ENCODE results near the gene LAMC1. TPM values are rescaled to one million over a fixed set of nuclear protein-coding genes. Genes with fewer than 3 reads are reported as not detected.
A peak's percentile ranks its signal among the peaks of the same experiment; 100 is the strongest.

LAMC1 gene
- total RNA-seq, 4 donors from 2014 or later: 130 to 315 (median 214) TPM

- no peak for DNase-seq
- H3K36me3 ChIP-seq: no peaks in the 10 kb centered on the region
- no peaks in the 10 kb centered on the region for H3K27me3 ChIP-seq
- no peaks in the 10 kb centered on the region for H3K9me3 ChIP-seq
- no peak overlapping the region for H3K4me3 ChIP-seq
- H3K27ac ChIP-seq: no peak overlapping the region
- H3K4me1 ChIP-seq: peaks cover 7 to 10% of the 10 kb centered on the region in 2 donors
- TF ChIP-seq, protein P1, sequence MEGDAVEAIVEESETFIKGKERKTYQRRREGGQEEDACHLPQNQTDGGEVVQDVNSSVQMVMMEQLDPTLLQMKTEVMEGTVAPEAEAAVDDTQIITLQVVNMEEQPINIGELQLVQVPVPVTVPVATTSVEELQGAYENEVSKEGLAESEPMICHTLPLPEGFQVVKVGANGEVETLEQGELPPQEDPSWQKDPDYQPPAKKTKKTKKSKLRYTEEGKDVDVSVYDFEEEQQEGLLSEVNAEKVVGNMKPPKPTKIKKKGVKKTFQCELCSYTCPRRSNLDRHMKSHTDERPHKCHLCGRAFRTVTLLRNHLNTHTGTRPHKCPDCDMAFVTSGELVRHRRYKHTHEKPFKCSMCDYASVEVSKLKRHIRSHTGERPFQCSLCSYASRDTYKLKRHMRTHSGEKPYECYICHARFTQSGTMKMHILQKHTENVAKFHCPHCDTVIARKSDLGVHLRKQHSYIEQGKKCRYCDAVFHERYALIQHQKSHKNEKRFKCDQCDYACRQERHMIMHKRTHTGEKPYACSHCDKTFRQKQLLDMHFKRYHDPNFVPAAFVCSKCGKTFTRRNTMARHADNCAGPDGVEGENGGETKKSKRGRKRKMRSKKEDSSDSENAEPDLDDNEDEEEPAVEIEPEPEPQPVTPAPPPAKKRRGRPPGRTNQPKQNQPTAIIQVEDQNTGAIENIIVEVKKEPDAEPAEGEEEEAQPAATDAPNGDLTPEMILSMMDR (IDR thresholded peaks at IDR 0.05): no peak
- no peak for TF ChIP-seq POLR2A (IDR thresholded peaks at IDR 0.05)
- intact Hi-C loops (cut with DNase I; ENCODE audit: low total_unique reads): no loop called here
Observed at GRCh38 chr1:183100361-183100974, 77.2 kb downstream of the LAMC1 start.

DNA sequence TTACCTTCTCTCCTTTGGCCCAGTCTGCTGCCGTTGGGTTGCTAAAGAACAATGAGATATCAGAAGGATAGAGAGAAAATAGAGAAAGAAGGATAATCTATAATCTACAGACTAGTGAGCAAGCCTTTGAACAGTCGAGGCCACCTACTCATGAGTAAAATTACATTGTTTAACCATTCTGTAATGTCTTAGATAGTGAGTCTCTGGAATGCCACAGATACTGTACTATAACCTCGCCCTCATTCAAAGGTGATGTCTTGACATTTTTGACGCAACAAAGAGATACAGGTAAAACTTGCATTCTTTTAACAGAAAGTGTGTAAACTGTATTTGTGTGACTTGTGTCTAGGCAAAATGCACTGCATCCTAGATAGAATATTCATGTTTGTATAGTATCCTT is 77.9 kb downstream of the LAMC1 start:
- no peaks in the 10 kb centered on the region for H3K9me3 ChIP-seq
- no peaks in the 10 kb centered on the region for H3K27me3 ChIP-seq
- H3K4me3 ChIP-seq: no peak overlapping the region
- DNase-seq: no peak
- no peak overlapping the region for H3K27ac ChIP-seq
- TF ChIP-seq, protein P1 (IDR thresholded peaks at IDR 0.05): no peak
- TF ChIP-seq POLR2A (IDR thresholded peaks at IDR 0.05): no peak
- H3K36me3 ChIP-seq: no peaks in the 10 kb centered on the region
- H3K4me1 ChIP-seq: peaks cover 7 to 10% of the 10 kb centered on the region in 2 donors
- intact Hi-C loops (cut with DNase I; ENCODE audit: low total_unique reads): no loop called here

- intact Hi-C loops (cut with DNase I; ENCODE audit: low total_unique reads): no loop called here
- peak overlapping the region; percentile 4 to 46 for H3K27ac ChIP-seq
Observed at GRCh38 chr1:183101841-183102276, 78.6 kb downstream of the LAMC1 start.

GRCh38 chr1:183103147-183103546 is 79.9 kb downstream of the LAMC1 start:
- Histone ChIP-seq H3K36me3 (no peaks in the 10 kb centered on the region), H3K4me3 (no peak overlapping the region), H3K4me1 (peaks cover 0 to 7% of the 10 kb centered on the region in 2 donors), H3K9me3 (no peaks in the 10 kb centered on the region), H3K27ac (no peak overlapping the region), H3K27me3 (no peaks in the 10 kb centered on the region)
- intact Hi-C loops (cut with DNase I; ENCODE audit: low total_unique reads): no loop called here
- TF ChIP-seq POLR2A (IDR thresholded peaks at IDR 0.05): no peak
- TF ChIP-seq, protein P1 (IDR thresholded peaks at IDR 0.05): no peak
- no peak for DNase-seq

More at GRCh38 chr1:183101841-183102276, 78.6 kb downstream of the LAMC1 start:
- no peaks in the 10 kb centered on the region for H3K36me3 ChIP-seq
- H3K4me1 ChIP-seq: peaks cover 6 to 7% of the 10 kb centered on the region in 2 donors
- TF ChIP-seq, protein P1 (IDR thresholded peaks at IDR 0.05): no peak
- TF ChIP-seq POLR2A (IDR thresholded peaks at IDR 0.05): no peak
- no peak overlapping the region for H3K4me3 ChIP-seq
- no peak for DNase-seq
- no peaks in the 10 kb centered on the region for H3K9me3 ChIP-seq
- no peaks in the 10 kb centered on the region for H3K27me3 ChIP-seq

DNA sequence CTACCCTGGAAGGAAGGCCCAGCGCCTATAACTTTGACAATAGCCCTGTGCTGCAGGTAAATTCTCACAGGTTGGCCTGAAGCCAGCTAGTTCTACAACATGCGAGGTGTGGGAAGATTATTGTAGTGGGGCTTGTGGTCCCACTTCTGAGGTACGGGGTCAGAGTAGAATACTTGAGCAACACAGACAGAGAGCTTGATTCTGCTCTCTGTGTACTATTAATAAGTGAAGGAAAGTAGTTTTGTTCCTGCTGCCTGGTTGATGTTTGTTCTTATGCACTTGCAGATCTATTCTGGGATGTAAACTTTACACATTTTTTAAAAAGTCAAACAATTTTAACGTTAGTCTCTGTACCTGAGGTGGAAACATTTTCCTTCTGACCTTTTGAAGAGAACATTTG is 80.4 kb downstream of the LAMC1 start:
- DNase-seq: no peak
- Histone ChIP-seq H3K27me3 (no peaks in the 10 kb centered on the region), H3K36me3 (no peaks in the 10 kb centered on the region), H3K27ac (no peak overlapping the region), H3K9me3 (no peaks in the 10 kb centered on the region), H3K4me1 (peaks cover 0 to 7% of the 10 kb centered on the region in 2 donors), H3K4me3 (no peak overlapping the region)
- intact Hi-C loops (cut with DNase I; ENCODE audit: low total_unique reads): no loop called here
- TF ChIP-seq, protein P1 (IDR thresholded peaks at IDR 0.05): no peak
- TF ChIP-seq POLR2A (IDR thresholded peaks at IDR 0.05): no peak

Data from uterus (tissue), 4 donors.